ENCODE results near the gene ZNF322.
A peak's percentile ranks its signal among the peaks of the same experiment; 100 is the strongest.

ZNF322 gene

GRCh38 chr6:26623339-26623859 is 36.1 kb downstream of the ZNF322 start:
- DNase-seq, result no peak
- intact Hi-C loops (cut with DNase I), result no loop called here

- intact Hi-C loops (cut with DNase I), result no loop called here
- peak in 3 of 10 donors; percentile 63 to 81 (median 71) for DNase-seq
These were observed 45.6 kb downstream of the ZNF322 start for GRCh38 chr6:26613689-26614683.

DNA sequence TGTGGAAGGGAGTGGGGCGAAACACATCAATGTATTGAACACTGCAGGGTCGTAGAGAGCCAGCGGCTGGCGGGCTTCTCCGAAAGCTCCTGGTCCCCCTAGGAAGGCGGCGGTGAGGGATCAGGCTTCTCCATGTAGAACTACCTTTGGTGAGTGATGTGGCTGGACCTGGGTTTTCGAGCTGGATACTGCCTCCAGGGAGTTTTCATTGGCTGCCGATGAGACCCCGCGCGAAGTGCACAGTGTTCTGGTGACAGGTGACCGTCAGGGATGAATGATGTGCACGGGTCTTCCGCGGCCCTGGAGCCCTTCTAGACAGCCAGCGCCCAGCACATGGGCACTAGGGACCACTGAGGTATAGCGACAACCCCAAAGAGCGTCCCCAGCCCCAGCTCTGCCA is 46.3 kb downstream of the ZNF322 start:
- intact Hi-C loops (cut with DNase I), result no loop called here
- peak in 3 of 10 donors; percentile 56 to 73 (median 72) for DNase-seq

DNA sequence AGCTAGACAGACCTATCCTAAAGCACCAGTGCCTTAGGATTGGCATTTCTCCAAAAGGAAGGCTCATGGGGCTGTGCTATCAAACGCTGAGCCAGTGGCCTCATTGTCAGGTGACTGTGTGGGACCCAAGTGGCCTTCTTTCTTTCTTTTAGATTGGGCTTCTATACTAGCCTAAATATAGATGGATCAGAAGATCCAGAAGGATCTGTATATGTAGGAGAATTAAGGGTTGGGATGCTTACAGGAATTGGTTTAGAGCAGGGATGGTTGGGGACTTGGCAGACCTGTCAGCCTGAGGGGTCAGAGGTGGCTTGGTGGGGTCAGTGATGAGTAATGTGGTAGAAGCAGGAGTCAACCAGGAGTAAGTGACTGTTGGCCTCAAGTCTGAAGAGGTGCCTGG is 47.9 kb downstream of the ZNF322 start:
- intact Hi-C loops (cut with DNase I), result no loop called here
- DNase-seq, result peak in 1 of 10 donors; percentile 11

GRCh38 chr6:26609463-26609862 is 50.1 kb downstream of the ZNF322 start:
- intact Hi-C loops (cut with DNase I), result no loop called here
- no peak for DNase-seq

GRCh38 chr6:26607434-26608230 is 51.9 kb downstream of the ZNF322 start:
- peak in 3 of 10 donors; percentile 38 to 46 (median 42) for DNase-seq

GRCh38 chr6:26604797-26605196 is 54.7 kb downstream of the ZNF322 start:
- intact Hi-C loops (cut with DNase I), result no loop called here
- DNase-seq, result no peak

More at GRCh38 chr6:26607434-26608230, 51.9 kb downstream of the ZNF322 start:
- intact Hi-C loops (cut with DNase I), result loop anchor here (1.0 kb wide), 1 partner anchor 472 kb away; no protein-coding TSS in a partner anchor

- DNase-seq, result no peak
- intact Hi-C loops (cut with DNase I), result no loop called here
These were observed 55.5 kb downstream of the ZNF322 start for GRCh38 chr6:26604026-26604425.

GRCh38 chr6:26602262-26602661 is 57.3 kb downstream of the ZNF322 start:
- intact Hi-C loops (cut with DNase I), result no loop called here
- DNase-seq, result no peak

DNA sequence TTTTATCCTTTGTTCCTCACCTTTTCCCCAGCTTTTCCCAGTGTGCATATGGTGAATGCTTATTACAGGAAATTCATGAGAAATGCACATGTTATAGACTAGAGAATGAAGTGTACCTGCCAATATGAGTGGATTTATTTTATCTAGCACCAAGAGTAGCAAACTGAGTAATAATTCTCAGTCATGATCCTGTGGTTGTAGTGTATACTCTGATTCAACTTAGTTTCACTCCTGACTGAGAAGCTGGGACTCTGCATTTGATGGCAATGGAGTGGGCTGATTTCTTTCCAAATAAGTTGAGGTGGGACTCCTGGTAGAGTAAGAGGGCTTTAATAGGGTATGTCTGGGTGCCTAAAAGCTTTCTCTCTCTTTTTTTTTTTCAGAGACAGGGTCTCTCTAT is 58.8 kb downstream of the ZNF322 start:
- intact Hi-C loops (cut with DNase I), result no loop called here
- DNase-seq, result no peak

GRCh38 chr6:26599591-26599990 is 60.0 kb downstream of the ZNF322 start:
- intact Hi-C loops (cut with DNase I), result loop anchor here (10.0 kb wide), 1 partner anchor 65 kb away; the partner anchor contains the start of gene HMGN4
- DNase-seq, result no peak

- intact Hi-C loops (cut with DNase I), result loop anchor here (10.0 kb wide), 1 partner anchor 64 kb away; the partner anchor contains the start of gene HMGN4
- DNase-seq, result no peak
These were observed 60.4 kb downstream of the ZNF322 start for GRCh38 chr6:26599134-26599533.

- intact Hi-C loops (cut with DNase I), result loop anchor here (10.0 kb wide), 1 partner anchor 63 kb away; the partner anchor contains the start of gene HMGN4
- DNase-seq, result no peak
These were observed 61.3 kb downstream of the ZNF322 start for GRCh38 chr6:26598267-26598666.

DNA sequence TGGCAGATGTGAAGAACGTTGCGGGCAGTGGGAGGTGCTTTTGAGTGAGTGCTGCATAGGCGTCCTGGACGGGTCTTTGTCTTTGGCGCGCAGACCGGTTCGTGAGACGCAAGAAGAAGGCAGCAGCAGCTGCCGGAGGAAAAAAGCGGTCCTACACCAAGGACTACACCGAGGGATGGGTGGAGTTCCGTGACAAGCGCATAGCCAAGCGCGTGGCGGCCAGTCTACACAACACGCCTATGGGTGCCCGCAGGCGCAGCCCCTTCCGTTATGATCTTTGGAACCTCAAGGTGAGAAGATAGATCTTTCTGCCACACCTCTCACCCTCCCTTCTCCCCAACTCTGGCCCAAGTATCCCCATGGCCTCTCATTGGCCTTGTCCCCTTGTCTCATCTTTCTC is 61.7 kb downstream of the ZNF322 start:
- DNase-seq, result peak in 1 of 10 donors; percentile 50
- intact Hi-C loops (cut with DNase I), result loop anchor here (10.0 kb wide), 1 partner anchor 63 kb away; the partner anchor contains the start of gene HMGN4

DNA sequence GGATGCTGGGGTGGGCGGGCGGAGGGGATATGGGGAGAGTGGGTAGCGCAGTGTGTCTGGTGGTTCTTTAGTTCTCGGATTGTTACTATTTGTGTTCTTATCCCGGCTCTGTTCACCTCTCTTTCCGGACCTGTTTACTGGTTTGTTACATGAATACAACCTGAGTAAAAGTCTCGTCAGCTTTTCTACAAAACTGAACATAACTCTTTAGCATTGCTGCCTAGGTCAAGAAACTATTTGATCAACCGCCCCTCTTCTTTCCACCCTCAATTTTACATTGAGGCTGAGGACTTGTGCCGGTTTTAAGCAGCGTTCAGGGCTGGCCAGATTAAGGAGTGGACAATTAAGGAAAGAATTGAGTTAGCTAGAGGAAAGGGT is 62.2 kb downstream of the ZNF322 start:
- DNase-seq, result no peak
- intact Hi-C loops (cut with DNase I), result loop anchor here (10.0 kb wide), 1 partner anchor 63 kb away; the partner anchor contains the start of gene HMGN4

DNA sequence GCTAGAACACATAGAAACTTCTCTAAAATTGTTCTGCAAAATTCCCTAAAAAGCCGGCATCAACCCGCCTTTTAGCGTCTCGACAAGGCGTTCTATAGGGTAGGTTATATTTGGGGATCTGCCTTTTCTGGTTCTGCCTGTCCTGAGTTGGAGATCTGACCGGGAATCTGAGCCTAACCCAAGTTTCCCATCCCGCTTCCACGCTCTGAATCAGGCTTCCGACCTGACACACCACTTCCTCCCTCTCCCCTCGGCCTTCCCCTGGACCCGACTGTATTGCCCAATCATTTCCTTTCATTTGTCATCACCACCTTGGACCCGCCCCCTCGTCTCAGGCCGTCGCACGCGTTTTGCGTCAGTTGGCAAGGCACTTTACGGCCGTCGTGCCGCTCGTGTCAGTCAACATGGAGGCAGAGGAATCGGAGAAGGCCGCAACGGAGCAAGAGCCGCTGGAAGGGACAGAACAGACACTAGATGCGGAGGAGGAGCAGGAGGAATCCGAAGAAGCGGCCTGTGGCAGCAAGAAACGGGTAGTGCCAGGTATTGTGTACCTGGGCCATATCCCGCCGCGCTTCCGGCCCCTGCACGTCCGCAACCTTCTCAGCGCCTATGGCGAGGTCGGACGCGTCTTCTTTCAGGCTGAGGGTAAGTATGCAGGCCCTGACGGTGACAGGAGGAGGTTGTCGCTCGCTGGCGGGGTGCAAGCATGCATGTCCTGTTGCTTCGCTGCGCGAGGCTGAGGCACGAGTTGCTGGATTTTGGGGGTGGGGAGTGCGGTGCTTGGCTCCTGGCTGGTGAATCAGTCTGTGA is 62.8 kb downstream of the ZNF322 start, which contains the start of gene ABT1:
Gene ABT1 (plus strand): TSS at position 375 of the 810 bp plus-strand sequence. CDS start 30 bp downstream, at position 405.
- intact Hi-C loops (cut with DNase I), result loop anchor here (10.0 kb wide), 1 partner anchor 62 kb away; the partner anchor contains the start of gene HMGN4
- peak; percentile 96 to 100 (median 98) for DNase-seq

- DNase-seq, result peak; percentile 78 to 98 (median 90)
- intact Hi-C loops (cut with DNase I), result loop anchor here (1.0 to 10.0 kb wide), 3 partner anchors 23 to 254 kb away; partner anchors contain the start of gene HMGN4
These were observed 63.8 kb downstream of the ZNF322 start for GRCh38 chr6:26595669-26596269.

DNA sequence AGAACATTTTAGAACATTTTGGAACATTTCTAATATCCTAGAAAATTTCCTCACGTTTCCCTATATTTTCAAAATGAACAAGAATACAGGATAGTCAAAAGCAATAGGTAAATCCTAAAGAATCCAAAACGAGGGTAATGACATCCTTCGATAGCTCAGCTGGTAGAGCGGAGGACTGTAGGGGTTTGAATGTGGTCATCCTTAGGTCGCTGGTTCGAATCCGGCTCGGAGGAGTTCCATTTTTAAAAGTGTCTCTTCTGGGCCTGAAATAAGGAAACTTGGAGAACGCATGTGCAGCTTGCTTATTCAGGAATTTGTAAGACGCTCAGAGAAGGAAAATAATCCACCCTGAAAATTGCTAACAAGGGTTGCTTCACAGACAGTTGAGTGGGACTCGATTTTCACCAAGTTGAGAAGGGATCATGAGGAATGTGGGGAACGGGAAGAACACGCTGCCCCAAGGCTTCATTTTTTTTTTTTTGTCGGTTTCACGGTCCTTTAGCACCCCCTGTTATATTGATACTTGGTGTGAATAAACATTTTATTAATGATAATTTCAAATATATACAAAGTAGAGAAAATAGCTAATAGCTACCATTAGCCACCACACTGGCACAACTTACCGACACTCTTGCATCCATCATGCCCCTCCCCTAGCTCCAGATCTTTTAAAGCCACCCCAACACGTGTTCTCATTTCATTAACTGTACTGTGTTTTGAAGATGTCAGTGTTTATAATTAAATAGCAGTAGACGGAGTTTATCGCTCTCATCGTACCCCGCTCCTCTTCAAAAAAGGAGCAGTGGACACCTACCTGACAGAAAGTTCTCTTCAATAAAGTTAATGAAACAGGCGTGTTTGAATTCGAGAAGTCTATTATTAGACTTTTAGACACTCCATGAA is 64.6 kb downstream of the ZNF322 start:
- intact Hi-C loops (cut with DNase I), result loop anchor here (1.0 to 10.0 kb wide), 3 partner anchors 23 to 254 kb away; partner anchors contain the start of gene HMGN4
- peak in 1 of 10 donors; percentile 27 for DNase-seq

Data from posterior cingulate gyrus (tissue), 11 donors.